NCI-H1092 treated with DMSO at 0.1 percent for 48 hours (cell line): ENCODE results near the gene LRRK2.
"Not testable (repeated sequence)": the region's sequence is repeated elsewhere in the genome, so short reads cannot be mapped to it uniquely, and the experiment has no call there.

Source experiments
- DNase-seq: peaks from one replicate; lab custom pipeline; 2025; lab: John Stamatoyannopoulos, UW

The LRRK2 gene

GRCh38 chr12:40224439-40225291, at the start of gene LRRK2:
LRRK2 (plus strand) TSS chr12:40224997; CDS start chr12:40225132, 135 bp downstream.
- DNase-seq = no peak

GRCh38 chr12:40175045-40175444, 49.8 kb upstream of the LRRK2 start:
- DNase-seq = no peak

DNA sequence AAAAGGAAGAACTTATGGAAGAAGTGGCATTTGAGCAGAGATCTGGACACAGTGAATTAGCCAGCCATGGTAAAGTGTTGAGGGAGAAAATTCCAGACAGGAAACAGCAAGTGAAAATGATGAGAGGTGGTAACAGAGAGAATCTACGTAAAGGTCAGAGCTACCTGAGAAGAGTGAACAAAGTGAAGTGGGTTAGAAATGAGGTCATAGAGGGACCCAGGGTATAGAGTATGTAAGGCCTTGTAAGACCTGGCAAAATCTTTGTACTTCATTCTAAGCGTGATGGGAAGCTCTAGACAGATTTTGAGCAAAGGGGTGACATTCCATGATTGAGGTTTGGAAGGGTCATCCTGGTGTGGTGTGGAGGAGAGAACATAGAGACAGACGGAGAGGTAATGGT, 49.3 kb upstream of the LRRK2 start:
- DNase-seq = no peak

GRCh38 chr12:40178701-40179100, 46.1 kb upstream of the LRRK2 start:
- no peak for DNase-seq

DNA sequence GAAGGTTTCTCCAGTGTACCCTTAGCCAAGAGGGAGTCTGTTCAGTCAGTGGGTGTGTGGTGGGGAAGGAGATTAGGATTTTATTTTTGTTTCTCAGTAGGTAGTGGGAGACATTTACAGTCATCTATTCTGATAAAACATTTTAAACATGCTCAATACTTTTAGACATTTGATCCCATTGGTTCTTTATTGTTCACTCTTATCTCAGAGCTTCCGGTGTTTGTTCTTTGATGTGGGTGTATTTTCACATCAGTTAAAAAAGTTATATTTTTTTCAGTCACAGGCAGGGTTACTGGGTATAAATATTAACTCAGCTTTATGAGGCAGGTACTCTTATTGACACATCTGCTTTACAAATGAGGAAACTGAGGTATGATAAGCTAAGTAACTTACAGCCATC, 43.3 kb upstream of the LRRK2 start:
- no peak for DNase-seq

DNA sequence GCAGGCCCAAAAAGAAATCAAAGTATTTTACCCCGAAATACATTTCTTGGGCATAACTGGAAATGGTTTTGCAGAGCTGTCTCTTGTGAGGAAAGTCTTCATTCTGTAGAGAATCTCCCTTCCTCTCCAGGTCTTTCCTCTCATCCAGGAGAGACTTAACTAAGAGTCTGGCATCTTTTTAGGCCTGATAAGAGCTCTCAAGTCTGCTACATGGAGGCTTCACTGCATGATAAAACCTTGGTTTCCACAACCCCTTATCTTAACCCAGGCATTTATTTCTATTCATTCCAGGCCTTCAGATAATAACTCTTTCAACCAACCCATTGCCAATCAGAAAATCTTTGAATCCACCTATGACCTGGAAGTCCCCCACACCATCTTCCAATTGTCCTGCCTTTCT, 41.1 kb upstream of the LRRK2 start:
- no peak for DNase-seq

DNA sequence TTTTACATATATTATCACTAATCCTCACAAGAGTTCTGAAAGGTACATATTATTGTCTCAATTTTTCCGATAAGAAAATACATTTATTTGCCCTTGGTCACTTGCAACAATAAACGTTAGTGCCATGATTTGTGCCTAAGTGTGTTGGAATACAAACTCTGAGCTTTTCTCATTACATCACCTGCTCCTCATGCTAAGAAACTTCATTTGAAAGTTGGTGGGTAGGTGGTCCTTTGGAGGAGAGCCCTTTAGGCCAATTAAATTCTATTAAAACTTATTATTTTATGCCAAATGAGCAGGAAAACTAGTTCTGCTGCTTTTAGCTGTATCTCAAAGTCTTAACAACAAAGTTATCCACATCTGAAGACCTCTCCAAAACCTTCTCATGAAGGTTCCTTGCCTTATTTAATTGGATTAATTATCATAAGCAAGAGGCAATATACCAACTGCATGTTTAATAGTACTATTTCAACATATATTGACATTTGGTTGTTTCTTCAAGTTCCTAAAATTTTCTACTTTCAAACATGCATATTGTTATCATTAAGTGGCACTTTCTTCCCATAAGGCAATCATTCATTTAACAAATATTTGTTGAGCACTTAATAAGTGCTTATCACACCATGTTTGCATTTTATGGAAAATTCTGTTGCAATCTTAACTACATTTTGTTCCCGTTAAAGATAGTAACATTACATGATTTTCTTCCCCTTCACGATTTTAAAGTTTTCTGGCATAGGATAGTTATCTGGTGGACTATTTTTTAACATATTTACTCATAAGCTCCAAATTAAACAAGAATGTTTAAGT, 40.1 kb upstream of the LRRK2 start:
- DNase-seq = no peak

GRCh38 chr12:40185303-40185693, 39.5 kb upstream of the LRRK2 start:
- DNase-seq = no peak

GRCh38 chr12:40188558-40189320, 36.1 kb upstream of the LRRK2 start:
- DNase-seq = no peak

- no peak for DNase-seq
Measured at GRCh38 chr12:40192704-40193255, 32.0 kb upstream of the LRRK2 start.

- DNase-seq = no peak
Measured at GRCh38 chr12:40194846-40195245, 30.0 kb upstream of the LRRK2 start.

GRCh38 chr12:40197590-40197989, 27.2 kb upstream of the LRRK2 start:
- no peak for DNase-seq

DNA sequence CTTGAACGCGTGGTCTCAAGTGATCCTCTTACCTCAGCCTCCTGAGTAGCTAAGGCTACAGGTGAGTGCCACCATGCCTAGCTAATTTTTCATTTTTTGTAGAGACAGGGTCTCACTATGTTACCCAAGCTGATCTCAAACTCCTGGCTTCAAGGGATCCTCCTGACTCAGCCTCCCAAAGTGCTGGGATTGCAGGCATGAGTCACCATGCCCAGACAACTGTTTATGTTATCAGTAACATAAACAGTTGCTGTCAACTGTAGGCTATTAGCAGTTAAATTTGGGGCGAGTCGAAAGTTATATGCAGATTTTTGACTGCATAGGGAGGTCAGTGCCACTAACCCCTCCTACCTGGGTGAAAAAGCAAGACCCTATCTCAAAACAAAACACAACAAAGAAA, 26.2 kb upstream of the LRRK2 start:
- DNase-seq = no peak

GRCh38 chr12:40202095-40203059, 22.4 kb upstream of the LRRK2 start:
- no peak for DNase-seq

DNA sequence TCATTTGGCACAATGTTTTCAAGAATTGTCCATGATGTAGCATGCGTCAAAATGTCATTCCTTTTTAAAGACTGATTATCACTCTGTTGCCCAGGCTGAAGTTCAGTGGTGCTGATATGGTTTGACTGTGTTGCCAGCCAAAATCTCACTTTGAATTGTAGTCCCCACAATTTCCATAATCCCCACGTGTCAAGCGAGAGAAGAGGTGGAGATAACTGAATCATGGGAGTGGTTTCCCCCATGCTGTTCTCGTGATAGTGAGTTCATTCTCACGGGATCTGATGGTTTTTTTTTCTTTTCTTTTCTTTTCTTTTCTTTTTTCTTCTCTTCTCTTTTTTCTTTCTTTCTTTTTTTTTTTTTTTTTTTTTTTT, 21.8 kb upstream of the LRRK2 start:
- no peak for DNase-seq

GRCh38 chr12:40204337-40204736, 20.5 kb upstream of the LRRK2 start:
- no peak for DNase-seq

GRCh38 chr12:40207551-40207950, 17.2 kb upstream of the LRRK2 start:
- DNase-seq = no peak

GRCh38 chr12:40208707-40209446, 15.9 kb upstream of the LRRK2 start:
- DNase-seq = no peak

DNA sequence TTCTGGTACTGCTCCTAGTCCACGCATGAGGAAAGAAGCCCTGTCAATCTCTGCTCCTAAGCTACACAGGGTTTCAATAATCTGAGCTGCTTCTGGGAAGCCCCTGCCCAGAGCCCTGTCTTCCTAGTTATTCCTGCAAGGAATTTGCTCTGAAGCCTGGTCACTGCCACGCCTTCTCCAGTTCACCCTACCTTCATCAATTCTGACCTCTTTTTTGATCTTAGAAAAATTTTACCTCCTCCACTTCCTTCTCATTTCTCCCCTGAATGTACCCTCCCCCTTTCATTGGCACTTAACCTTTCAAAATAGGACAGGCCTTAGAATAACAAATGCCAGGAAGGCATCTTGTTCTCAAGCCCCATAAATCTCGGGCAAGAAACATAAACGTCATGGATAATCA, 14.9 kb upstream of the LRRK2 start:
- no peak for DNase-seq

DNA sequence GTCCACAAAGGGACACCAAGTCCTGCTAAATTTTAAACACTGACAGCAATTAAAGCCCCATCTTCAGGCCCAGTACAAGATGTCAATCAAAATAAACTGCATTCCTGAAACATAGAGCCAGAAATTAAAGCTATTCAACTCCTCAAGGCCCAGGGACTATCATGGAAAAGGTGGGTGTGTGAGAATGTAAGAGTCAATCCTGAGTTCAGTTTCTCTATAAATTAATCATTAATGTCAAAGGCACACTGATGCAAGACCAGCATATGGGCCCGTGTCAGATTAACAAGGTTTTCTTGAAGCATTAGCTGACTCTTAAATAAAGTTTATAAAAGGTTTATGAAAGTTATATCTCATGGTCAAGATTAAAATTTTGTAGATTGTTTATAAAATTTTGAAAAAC, 13.6 kb upstream of the LRRK2 start:
- DNase-seq = not testable (repeated sequence)
